HG03460 (cell line): Measurements from ENCODE around the gene ADAM15.

Experiments used
- ATAC-seq: cut with Tn5 transposase; IDR thresholded peaks from one replicate; pipeline ENCODE4 v1.9.1; 2021; ENCODE audit not compliant: unreplicated experiment

Gene ADAM15

GRCh38 chr1:155051342-155051776 is 243 bp downstream of the ADAM15 start:
- no peak for ATAC-seq

GRCh38 chr1:155051777-155052398 is 772 bp downstream of the ADAM15 start:
- no peak for ATAC-seq

GRCh38 chr1:155052439-155053395 is 1.6 kb downstream of the ADAM15 start:
- ATAC-seq, result no peak

GRCh38 chr1:155053531-155054105 is 2.5 kb downstream of the ADAM15 start:
- ATAC-seq, result no peak

GRCh38 chr1:155057104-155057503 is 6.0 kb downstream of the ADAM15 start:
- no peak for ATAC-seq

- ATAC-seq, result no peak
Measured at GRCh38 chr1:155057788-155058211, 6.7 kb downstream of the ADAM15 start.

- no peak for ATAC-seq
Measured at GRCh38 chr1:155060736-155061135, 9.6 kb downstream of the ADAM15 start.

GRCh38 chr1:155061381-155062150 is 10.4 kb downstream of the ADAM15 start:
- no peak for ATAC-seq

- ATAC-seq, result no peak
Measured at GRCh38 chr1:155062151-155062686, 11.1 kb downstream of the ADAM15 start.

- no peak for ATAC-seq
Measured at GRCh38 chr1:155062702-155063411, 11.7 kb downstream of the ADAM15 start.

GRCh38 chr1:155063550-155064110 is 12.5 kb downstream of the ADAM15 start, which contains the start of gene EFNA4:
TSS of gene EFNA4 (plus strand) at chr1:155063740. CDS start at chr1:155063824, 84 bp downstream.
- ATAC-seq, result peak; percentile 77

GRCh38 chr1:155064111-155064831 is 13.2 kb downstream of the ADAM15 start:
- no peak for ATAC-seq

- ATAC-seq, result no peak
Measured at GRCh38 chr1:155064832-155065429, 13.8 kb downstream of the ADAM15 start.

GRCh38 chr1:155066777-155067176 is 15.7 kb downstream of the ADAM15 start:
- no peak for ATAC-seq

- ATAC-seq, result no peak
Measured at GRCh38 chr1:155068599-155068998, 17.5 kb downstream of the ADAM15 start.

- no peak for ATAC-seq
Measured at GRCh38 chr1:155069551-155070157, 18.5 kb downstream of the ADAM15 start.

GRCh38 chr1:155070158-155070621 is 19.1 kb downstream of the ADAM15 start:
- ATAC-seq, result no peak
